ENCODE results near the gene G6PC1.
"Not testable (repeated sequence)": the region's sequence is repeated elsewhere in the genome, so short reads cannot be mapped to it uniquely, and the experiment has no call there.

The G6PC1 gene

DNA sequence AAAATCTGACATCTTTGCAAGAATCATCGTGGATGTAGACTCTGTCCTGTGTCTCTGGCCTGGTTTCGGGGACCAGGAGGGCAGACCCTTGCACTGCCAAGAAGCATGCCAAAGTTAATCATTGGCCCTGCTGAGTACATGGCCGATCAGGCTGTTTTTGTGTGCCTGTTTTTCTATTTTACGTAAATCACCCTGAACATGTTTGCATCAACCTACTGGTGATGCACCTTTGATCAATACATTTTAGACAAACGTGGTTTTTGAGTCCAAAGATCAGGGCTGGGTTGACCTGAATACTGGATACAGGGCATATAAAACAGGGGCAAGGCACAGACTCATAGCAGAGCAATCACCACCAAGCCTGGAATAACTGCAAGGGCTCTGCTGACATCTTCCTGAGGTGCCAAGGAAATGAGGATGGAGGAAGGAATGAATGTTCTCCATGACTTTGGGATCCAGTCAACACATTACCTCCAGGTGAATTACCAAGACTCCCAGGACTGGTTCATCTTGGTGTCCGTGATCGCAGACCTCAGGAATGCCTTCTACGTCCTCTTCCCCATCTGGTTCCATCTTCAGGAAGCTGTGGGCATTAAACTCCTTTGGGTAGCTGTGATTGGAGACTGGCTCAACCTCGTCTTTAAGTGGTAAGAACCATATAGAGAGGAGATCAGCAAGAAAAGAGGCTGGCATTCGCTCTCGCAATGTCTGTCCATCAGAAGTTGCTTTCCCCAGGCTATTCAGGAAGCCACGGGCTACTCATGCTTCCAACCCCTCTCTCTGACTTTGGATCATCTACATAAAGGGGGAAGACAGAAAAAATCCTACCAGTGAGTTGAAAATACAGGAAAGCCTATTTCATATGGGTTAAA lies at the start of gene G6PC1:
G6PC1 (plus strand) TSS at position 340 of the 872 bp plus-strand sequence; CDS start at position 418, 78 bp downstream.
- DNase-seq, result no peak

DNA sequence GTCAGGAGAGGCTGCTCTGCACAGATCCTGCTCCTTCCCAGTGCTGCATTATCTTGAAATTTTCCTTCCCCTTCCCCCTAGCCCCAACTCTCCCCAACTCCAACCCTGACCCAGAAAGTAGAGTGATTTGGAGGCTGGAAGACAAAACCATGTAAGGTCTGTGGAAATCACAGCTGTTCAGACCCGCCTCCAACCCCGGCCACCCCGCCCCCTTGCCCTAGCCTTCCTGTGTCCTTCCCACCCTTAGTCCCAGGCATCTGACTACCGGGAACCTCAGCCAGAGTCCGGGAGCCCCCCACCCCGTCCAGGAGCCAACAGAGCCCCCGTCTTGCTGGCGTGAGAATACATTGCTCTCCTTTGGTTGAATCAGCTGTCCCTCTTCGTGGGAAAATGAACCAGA lies 49.6 kb upstream of the G6PC1 start, which contains the start of gene AOC3:
AOC3 (plus strand) TSS at position 246 of the 400 bp plus-strand sequence; CDS start at position 391, 145 bp downstream.
- no peak for DNase-seq

DNA sequence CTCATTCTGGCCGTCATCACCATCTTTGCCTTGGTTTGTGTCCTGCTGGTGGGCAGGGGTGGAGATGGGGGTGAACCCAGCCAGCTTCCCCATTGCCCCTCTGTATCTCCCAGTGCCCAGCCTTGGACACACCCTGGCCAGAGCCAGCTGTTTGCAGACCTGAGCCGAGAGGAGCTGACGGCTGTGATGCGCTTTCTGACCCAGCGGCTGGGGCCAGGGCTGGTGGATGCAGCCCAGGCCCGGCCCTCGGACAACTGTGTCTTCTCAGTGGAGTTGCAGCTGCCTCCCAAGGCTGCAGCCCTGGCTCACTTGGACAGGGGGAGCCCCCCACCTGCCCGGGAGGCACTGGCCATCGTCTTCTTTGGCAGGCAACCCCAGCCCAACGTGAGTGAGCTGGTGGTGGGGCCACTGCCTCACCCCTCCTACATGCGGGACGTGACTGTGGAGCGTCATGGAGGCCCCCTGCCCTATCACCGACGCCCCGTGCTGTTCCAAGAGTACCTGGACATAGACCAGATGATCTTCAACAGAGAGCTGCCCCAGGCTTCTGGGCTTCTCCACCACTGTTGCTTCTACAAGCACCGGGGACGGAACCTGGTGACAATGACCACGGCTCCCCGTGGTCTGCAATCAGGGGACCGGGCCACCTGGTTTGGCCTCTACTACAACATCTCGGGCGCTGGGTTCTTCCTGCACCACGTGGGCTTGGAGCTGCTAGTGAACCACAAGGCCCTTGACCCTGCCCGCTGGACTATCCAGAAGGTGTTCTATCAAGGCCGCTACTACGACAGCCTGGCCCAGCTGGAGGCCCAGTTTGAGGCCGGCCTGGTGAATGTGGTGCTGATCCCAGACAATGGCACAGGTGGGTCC lies 49.0 kb upstream of the G6PC1 start:
- DNase-seq, result not testable (repeated sequence)

DNA sequence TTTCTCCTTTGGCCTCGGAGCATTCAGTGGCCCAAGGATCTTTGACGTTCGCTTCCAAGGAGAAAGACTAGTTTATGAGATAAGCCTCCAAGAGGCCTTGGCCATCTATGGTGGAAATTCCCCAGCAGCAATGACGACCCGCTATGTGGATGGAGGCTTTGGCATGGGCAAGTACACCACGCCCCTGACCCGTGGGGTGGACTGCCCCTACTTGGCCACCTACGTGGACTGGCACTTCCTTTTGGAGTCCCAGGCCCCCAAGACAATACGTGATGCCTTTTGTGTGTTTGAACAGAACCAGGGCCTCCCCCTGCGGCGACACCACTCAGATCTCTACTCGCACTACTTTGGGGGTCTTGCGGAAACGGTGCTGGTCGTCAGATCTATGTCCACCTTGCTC lies 48.2 kb upstream of the G6PC1 start:
- no peak for DNase-seq

DNA sequence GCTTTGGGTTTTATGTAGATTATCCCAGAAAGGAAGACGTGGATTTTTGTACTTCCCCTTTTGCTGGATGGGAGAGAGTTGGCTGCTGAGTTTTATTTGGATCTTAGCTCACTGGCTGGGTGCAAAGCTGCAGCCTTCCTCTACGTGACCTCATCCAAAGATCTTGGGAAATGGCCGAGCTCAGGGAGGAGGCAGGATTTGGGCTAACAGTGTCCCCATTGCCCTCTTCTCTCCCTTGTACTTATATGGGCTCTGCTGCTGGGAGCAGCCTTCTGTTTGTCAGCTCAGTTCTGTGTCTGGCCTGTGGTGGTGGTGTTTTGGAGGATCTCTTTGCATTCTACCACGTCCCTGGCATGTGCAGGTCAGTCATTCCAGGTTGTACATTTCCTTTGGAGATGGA lies 47.6 kb upstream of the G6PC1 start:
- no peak for DNase-seq

DNA sequence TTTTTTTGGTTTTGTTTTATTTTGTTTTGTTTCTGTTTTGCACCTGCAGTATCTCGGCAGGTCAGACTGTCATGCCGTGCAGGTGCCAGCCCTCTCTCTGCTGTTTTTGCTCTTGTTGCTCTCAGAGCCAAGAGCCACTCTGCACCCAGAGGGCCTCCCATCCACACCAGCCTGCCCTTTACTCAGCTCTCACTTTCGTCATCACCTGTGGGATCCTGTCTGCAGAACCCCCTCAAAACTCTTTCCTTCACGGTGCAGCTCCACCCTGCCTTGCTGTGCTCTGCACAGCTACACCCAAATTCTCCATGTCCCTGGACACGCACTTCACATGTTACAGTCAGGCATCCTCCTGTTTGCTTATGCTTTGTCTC lies 47.0 kb upstream of the G6PC1 start:
- no peak for DNase-seq

DNA sequence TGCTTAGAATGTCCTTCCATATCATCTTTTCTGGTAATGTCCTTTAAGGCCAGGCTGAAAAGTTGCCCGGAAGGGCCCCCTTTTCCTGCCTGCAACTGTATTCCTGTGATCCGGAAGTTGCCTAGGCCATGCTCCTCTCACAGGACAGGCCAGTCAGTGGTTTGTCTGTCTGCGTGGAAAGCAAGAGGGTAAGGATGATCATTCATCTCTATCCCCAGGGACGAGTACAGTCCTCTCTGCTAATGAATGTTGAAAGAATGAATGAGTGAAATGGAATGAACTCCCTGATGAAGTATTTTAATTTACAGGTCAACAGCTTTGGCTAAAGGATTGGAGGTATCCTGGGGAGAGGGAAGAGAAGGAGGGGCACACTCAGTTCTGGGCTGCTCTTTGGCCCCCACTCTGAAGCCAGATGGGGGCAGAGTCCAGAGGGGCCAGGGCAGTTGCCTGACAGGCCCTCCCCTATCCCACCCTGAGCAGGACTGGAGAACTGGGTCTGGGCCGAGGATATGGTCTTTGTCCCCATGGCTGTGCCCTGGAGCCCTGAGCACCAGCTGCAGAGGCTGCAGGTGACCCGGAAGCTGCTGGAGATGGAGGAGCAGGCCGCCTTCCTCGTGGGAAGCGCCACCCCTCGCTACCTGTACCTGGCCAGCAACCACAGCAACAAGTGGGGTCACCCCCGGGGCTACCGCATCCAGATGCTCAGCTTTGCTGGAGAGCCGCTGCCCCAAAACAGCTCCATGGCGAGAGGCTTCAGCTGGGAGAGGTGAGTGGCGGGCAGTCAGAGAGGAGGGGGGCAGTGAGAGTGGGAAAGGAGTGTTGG lies 46.4 kb upstream of the G6PC1 start:
- no peak for DNase-seq

DNA sequence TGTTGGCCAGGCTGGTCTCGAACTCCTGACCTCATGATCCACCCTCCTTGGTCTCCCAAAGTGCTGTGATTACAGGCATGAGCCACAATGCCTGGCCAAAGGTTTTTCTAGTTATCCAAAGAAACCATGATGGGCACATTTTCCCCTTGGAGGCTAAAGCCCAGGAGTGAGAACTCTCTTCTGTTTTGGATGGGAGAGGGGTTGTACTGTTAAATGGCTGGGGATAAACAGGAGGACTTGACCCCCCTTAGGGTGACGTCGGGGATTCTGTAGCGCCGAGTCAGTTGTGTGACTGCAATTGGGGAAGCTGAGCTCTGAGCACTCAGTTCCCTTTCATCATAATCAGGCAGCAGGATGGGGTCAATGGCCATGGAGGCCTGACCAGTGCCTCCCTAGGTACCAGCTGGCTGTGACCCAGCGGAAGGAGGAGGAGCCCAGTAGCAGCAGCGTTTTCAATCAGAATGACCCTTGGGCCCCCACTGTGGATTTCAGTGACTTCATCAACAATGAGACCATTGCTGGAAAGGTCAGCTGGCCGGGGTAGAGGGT lies 45.5 kb upstream of the G6PC1 start:
- DNase-seq, result no peak

DNA sequence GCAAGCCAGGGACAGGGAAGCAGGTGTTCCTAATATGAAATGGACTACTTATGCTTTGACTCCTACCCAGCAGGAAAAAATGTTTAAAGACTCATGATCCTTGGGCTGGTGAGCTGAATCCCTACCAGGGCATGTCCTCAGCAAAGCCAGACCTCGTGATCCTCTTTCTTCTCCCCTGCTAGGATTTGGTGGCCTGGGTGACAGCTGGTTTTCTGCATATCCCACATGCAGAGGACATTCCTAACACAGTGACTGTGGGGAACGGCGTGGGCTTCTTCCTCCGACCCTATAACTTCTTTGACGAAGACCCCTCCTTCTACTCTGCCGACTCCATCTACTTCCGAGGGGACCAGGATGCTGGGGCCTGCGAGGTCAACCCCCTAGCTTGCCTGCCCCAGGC lies 44.5 kb upstream of the G6PC1 start:
- DNase-seq, result not testable (repeated sequence)

DNA sequence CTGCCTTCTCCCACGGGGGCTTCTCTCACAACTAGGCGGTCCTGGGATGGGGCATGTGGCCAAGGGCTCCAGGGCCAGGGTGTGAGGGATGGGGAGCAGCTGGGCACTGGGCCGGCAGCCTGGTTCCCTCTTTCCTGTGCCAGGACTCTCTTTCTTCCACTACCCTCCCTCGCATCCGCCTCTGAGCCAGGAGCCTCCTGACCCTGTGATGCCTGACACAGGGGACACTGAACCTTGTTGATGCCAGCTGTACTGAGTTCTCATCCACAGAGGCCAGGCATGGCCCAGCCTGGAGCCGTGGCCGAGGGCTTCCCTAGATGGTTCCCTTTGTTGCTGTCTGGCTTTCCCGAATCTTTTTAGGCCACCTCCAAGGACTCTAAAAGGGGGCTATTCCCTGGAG lies 44.1 kb upstream of the G6PC1 start:
- not testable (repeated sequence) for DNase-seq

DNA sequence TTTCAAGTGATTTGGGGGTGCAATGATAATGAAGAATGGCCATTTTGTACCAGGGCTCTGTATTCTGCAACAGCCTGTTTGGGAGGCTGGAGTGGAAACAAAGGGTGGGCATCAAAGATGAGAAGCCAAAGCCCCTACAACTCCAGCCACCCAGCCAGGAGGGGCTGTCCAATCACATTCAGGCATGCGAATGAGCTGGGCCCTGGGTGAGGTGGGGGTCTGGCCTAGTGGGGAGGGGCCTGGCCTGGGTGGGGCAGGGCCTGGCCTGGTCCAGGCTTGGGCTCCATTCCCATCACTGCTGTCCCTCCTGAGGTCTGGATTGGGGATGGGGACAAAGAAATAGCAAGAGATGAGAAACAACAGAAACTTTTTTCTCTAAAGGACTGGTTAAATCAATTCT lies 43.2 kb upstream of the G6PC1 start:
- DNase-seq, result no peak

DNA sequence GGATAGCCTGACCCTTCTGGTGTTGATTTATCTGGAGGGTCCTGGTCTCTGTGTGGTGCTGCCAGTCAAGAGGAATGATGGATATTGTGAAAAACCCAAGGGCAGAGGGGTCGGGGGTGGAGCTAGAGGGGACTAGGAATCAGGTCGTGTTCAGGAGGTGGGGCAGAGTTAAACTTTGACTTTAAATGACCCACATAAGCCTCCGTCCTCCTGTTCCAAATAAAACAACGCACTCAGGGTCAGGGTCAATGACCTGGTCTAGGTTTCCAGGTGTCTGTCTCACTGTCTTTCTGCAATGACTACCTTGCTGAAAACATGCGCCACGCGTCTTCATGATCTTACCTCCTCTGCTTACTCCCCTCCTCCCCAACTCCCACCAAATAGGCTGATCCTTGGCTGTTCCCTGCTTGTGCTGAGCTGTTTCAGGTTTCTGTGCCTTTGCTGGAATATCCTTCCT lies 34.9 kb upstream of the G6PC1 start:
- DNase-seq, result no peak

DNA sequence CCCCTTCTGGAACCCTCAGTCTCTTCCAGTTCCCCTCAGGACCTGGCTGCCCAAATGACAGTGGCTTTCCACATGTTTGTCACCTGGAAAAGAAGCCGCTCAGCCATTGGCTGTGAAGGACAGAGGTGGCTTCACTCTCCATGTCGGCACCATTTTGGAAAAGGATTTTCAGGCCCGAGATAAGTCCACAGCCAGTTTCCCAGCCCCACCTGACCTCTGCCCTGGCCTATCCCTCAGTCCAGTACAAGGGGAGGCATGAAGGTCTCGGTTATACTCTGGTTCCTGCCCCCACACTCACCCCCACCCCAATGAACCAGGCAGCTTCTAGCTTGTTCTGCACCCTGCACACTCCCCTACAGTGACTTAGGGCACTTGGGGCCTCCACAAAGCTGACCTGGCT lies 34.4 kb upstream of the G6PC1 start:
- DNase-seq, result no peak

DNA sequence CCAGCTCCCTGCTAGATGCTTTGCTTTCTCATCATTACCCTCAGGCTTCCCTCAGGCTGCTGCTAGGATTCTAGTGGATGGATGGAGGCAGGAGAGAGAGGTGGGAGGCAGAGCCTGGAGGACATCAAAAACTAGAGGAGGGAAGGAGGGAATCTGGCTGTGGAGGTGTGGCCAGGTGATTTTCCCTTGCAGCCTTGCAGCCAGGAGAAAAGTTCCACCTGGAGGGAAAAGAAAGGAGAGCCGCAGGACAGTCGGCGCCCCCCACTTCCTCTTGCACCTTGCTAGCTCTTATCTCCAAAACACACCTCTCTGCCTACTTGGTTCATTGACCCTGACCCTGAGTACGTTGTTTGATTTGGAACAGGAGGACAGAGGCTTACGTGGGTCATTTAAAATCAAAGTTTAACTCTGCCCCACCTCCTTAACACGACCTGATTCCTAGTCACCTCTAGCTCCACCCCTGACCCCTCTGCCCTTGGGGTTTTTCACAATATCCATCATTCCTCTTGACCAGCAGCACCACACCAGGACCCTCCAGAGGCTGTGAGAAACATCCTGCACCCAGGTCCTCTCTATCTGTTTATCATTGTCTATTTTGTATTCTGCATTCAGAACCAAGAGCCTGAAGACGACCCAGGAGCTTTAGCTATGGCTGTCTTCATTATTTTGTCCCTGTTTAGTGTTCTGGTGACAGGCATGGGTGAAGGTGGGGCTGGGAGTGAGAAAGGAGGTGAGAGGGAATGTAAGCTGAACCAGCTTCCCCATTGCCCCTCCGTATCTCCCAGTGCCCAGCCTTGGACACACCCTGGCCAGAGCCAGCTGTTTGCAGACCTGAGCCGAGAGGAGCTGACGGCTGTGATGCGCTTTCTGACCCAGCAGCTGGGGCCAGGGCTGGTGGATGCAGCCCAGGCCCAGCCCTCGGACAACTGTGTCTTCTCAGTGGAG lies 33.7 kb upstream of the G6PC1 start:
- no peak for DNase-seq

DNA sequence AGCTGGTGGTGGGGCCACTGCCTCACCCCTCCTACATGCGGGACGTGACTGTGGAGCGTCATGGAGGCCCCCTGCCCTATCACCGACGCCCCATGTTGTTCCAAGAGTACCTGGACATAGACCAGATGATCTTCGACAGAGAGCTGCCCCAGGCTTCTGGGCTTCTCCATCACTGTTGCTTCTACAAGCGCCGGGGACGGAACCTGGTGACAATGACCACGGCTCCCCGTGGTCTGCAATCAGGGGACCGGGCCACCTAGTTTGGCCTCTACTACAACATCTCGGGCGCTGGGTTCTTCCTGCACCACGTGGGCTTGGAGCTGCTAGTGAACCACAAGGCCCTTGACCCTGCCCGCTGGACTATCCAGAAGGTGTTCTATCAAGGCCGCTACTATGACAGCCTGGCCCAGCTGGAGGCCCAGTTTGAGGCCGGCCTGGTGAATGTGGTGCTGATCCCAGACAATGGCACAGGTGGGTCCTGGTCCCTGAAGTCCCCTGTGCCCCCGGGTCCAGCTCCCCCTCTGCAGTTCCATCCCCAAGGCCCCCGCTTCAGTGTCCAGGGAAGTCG lies 32.8 kb upstream of the G6PC1 start:
- DNase-seq, result not testable (repeated sequence)

DNA sequence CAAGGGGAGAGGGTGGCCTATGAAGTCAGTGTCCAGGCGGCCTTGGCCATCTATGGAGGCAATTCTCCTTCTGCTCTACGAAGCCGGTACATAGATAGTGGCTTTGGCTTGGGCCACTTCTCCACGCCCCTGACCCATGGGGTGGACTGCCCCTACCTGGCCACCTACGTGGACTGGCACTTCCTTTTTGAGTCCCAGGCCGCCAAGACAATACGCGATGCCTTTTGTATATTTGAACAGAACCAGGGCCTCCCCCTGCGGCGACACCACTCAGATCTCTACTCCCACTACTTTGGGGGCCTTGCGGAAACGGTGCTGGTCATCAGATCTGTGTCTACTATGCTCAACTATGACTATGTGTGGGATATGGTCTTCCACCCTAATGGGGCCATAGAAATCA lies 32.3 kb upstream of the G6PC1 start:
- no peak for DNase-seq

DNA sequence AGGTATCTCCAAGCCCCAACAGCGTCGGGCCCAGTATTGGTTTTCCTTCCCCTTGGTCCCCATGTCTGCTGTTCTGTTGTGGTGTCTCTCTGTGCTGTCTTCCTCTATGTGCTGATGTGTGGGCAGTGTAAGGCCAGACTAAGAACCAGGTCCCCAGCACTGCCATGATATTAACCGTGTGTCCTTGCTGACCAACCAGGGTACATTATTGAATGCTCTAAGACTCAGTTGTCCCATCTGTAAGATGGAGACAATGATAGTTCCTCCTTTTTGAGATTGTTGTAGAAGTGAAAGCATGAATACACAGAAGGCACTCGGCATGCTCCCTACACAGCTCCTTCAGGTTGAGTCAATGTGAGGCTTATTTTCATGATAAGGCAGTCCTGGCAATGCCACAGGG lies 29.0 kb upstream of the G6PC1 start:
- DNase-seq, result no peak

DNA sequence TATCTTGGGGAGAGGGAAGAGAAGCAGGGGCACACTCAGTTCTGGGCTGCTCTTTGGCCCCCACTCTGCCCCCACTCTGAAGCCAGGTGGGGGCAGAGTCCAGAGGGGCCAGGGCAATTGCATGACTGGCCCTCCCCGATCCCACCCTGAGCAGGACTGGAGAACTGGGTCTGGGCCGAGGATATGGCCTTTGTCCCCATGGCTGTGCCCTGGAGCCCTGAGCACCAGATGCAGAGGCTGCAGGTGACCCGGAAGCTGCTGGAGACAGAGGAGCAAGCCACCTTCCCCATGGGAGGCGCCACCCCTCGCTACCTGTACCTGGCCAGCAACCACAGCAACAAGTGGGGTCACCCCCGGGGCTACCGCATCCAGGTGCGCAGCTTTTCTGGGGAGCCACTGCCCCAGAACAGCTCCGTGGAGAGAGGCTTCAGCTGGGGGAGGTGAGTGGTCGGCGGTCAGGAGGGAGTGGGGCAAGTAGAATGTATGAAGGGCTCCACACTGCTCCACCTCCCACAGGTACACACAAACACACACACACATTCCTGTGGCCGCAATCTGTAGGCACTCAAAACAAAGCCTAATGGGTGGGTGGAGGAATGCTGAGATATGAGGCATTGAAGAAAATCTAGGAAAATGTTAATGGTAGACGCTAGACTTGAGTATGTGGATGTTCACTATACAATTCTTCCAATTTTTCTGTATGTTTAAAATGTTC lies 28.2 kb upstream of the G6PC1 start:
- DNase-seq, result no peak

DNA sequence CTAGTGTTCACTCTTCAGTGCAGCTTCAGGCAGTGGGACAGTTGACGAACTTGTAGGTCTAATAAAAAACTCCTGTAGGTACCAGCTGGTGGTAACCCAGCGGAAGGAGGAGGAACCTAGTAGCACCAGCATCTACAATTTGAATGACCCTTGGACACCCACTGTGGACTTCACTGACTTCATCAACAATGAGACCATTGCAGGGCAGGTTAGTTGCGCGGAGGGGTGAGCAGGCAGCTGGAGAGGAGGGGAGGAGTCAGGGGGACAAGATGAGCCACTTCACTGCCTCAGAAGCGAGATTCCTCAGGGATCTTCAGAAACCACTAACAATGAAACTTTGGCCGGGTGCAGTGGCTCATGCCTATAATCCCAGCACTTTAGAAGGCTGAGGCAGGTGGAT lies 27.3 kb upstream of the G6PC1 start:
- no peak for DNase-seq
